GM12878 (cell line): Measurements from ENCODE around the gene MYOZ1. TPM values are rescaled to one million over a fixed set of nuclear protein-coding genes. Genes with fewer than 3 reads are reported as not detected.

Experiments
- FOXM1 ChIP-seq: IDR thresholded peaks from 2 replicates; pipeline ENCODE4 v1.6.1; 2012; ENCODE audit warnings: low read depth, mild to moderate bottlenecking, inconsistent platforms, low read length, moderate library complexity
- IKZF1 ChIP-seq: fragments of 450-650 bp; conservative IDR thresholded peaks from 2 replicates; pipeline ENCODE4 v1.6.1; 2017; ENCODE audit warnings: antibody characterized with exemption, mild to moderate bottlenecking
- IKZF2 ChIP-seq, 2 experiments: fragments of 450-650 bp; IDR thresholded peaks; 2 replicates each; pipeline ENCODE4 v1.6.1; 2017; ENCODE audit warnings: mild to moderate bottlenecking in 2 of 2, moderate library complexity in 2 of 2
- KAT2A ChIP-seq: conservative IDR thresholded peaks from 2 replicates; pipeline ENCODE4 v1.6.1; 2011; ENCODE audit warnings: low read depth, low read length; ENCODE audit not compliant: control insufficient read depth
- LARP7 ChIP-seq: fragments of 450-650 bp; IDR thresholded peaks from 2 replicates; pipeline ENCODE4 v1.6.1; 2017; ENCODE audit warnings: mild to moderate bottlenecking
- MTA3 ChIP-seq: IDR thresholded peaks from 2 replicates; pipeline ENCODE4 v1.6.1; 2012; ENCODE audit warnings: low read length, inconsistent platforms, borderline replicate concordance
- PAX5 ChIP-seq: IDR thresholded peaks from 2 replicates; pipeline ENCODE4 v1.6.1; 2011; ENCODE audit warnings: low read depth, low read length, borderline replicate concordance
- POU2F2 ChIP-seq: IDR thresholded peaks from 3 replicates; pipeline ENCODE4 v1.6.1; 2011; ENCODE audit warnings: low read depth, mild to moderate bottlenecking, low read length, borderline replicate concordance
- RELA ChIP-seq: fragments of 450-650 bp; IDR thresholded peaks from 2 replicates; pipeline ENCODE4 v1.8.0; 2014; ENCODE audit warnings: borderline replicate concordance; ENCODE audit not compliant: partially characterized antibody
- SMC3 ChIP-seq: IDR thresholded peaks from 2 replicates; pipeline ENCODE4 v1.6.1; 2011; ENCODE audit warnings: low read length, improper control_type of control experiment, borderline replicate concordance
- SUPT20H ChIP-seq: IDR thresholded peaks from 2 replicates; pipeline ENCODE4 v1.6.1; 2011; ENCODE audit warnings: low read depth, mild to moderate bottlenecking, low read length, moderate library complexity, borderline replicate concordance; ENCODE audit not compliant: control insufficient read depth
- TCF3 ChIP-seq: IDR thresholded peaks from 2 replicates; pipeline ENCODE4 v1.6.1; 2012; ENCODE audit warnings: low read depth, mild to moderate bottlenecking, low read length, borderline replicate concordance; ENCODE audit not compliant: insufficient read depth
- YY1 ChIP-seq: IDR thresholded peaks from 2 replicates; pipeline ENCODE4 v1.6.1; 2011; ENCODE audit warnings: low read depth, mild to moderate bottlenecking, low read length
- polyA plus RNA-seq, 11 experiments: library from polyadenylated mRNA; depleted of rRNA in 4 of 11; unstranded in 6 of 11; stranded (reverse) in 5 of 11; fragments of >200 nt; fragmentation: Nextera tagmentation in 4 of 11; fragmentation: Illumina TruSeq in 1 of 11; extraction: Ambion mirVana in 4 of 11; extraction: Trizol in 1 of 11; gene quantifications; 1 replicate in 1 of 11; 2 replicates in 10 of 11; pipeline versions ENCODE4 v1.2.1 to v1.2.3, GENCODE V29; 2011 to 2016; ENCODE audit warnings: inconsistent platforms in 2 of 11, missing spikeins in 2 of 11, low read depth in 1 of 11
- total RNA-seq, 4 experiments: library from RNA; depleted of rRNA in 3 of 4; stranded (reverse); fragments of >200 nt in 3 of 4; fragmentation: Illumina TruSeq in 1 of 4; extraction: Trizol in 1 of 4; gene quantifications; 2 replicates each; pipeline versions ENCODE4 v1.2.1 to v1.2.3, GENCODE V29; 2013 to 2021
- TF ChIP-seq, protein P1 (sequence below): fragments of 450-650 bp; IDR thresholded peaks from 2 replicates; pipeline ENCODE4 v1.6.1; 2018; ENCODE audit warnings: mild to moderate bottlenecking, low read depth, moderate library complexity; ENCODE audit not compliant: partially characterized antibody
- TF ChIP-seq, protein P2 (sequence below): fragments of 450-650 bp; IDR thresholded peaks from 2 replicates; pipeline ENCODE4 v1.6.1; 2017; ENCODE audit warnings: borderline replicate concordance
- TF ChIP-seq, protein P3 (sequence below): fragments of 450-650 bp; IDR thresholded peaks from 2 replicates; pipeline ENCODE4 v1.6.1; 2016; ENCODE audit warnings: mild to moderate bottlenecking, moderate library complexity, borderline replicate concordance
- TF ChIP-seq, protein P4 (sequence below): fragments of 450-650 bp; conservative IDR thresholded peaks from 2 replicates; pipeline ENCODE4 v1.6.1; 2017; ENCODE audit warnings: mild to moderate bottlenecking, moderate library complexity

Gene MYOZ1
- total and polyA plus RNA-seq, 10 of the 15 experiments (the other 5 are each of a cell fraction or from before 2014, with no cell fraction given): 0.05 to 2.0 (median 0.62) TPM

DNA sequence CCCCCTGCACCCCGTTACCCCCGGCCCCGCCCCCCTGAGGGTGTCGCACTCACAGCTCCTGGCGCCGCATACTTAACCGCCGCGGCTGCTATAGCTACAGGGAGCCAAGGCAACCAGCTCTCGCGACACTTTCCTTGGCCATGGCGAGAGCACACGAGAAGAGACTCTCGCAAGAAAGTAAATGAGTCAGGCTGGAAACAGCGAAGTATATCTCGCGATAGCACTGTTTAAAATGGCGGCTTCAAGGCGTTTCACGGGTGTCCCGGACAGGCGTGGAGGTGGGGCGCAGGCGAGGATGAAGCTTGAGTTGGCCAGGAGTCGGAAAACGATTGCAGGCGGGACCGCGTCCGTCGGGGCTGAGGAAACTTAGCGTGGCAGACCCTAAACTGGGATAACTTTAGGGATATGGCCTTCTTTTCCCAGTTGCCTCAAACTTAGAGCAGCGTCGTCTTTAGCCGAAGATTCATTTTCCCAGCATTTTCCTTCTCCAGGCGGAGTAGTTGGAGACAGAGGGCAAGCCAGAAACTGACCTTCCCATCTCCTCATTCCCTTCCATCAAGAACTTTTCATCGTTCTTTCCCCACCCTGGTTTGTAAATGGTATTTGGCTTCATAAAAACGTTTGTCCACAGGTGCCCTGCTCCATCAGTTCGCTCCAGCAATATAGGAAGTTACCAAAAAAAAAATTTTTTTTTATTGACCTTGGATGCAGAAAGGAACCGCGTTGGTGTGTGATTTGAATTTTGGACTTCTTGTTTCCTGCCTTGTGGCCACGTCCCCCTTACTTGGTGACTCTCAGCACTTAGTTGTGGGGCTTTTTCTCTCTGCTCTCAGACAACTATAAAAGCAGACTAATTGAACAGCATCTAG is 15.2 kb downstream of the MYOZ1 start (continued):
- TF ChIP-seq IKZF2 (IDR thresholded peaks at IDR 0.05) (peak in 1 of 2 experiments; percentile 39; a peak in 1 of 4 replicates), SUPT20H (no peak), FOXM1 (0 out of 2 replicates have a peak, but pooled peaks have one; percentile 34), LARP7 (peak; percentile 53; the same call in 1 of the 2 replicates), YY1 (peak; percentile 98), POU2F2 (peak; percentile 69; the same call in 2 of the 3 replicates), IKZF1 (peak; percentile 55; the same call in 1 of the 2 replicates), PAX5 (no peak; the same call in 1 of the 2 replicates), RELA (no peak), KAT2A (no peak), TCF3 (no peak), MTA3 (no peak), SMC3 (no peak)
- TF ChIP-seq, protein P1, sequence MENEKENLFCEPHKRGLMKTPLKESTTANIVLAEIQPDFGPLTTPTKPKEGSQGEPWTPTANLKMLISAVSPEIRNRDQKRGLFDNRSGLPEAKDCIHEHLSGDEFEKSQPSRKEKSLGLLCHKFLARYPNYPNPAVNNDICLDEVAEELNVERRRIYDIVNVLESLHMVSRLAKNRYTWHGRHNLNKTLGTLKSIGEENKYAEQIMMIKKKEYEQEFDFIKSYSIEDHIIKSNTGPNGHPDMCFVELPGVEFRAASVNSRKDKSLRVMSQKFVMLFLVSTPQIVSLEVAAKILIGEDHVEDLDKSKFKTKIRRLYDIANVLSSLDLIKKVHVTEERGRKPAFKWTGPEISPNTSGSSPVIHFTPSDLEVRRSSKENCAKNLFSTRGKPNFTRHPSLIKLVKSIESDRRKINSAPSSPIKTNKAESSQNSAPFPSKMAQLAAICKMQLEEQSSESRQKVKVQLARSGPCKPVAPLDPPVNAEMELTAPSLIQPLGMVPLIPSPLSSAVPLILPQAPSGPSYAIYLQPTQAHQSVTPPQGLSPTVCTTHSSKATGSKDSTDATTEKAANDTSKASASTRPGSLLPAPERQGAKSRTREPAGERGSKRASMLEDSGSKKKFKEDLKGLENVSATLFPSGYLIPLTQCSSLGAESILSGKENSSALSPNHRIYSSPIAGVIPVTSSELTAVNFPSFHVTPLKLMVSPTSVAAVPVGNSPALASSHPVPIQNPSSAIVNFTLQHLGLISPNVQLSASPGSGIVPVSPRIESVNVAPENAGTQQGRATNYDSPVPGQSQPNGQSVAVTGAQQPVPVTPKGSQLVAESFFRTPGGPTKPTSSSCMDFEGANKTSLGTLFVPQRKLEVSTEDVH: no peak
- TF ChIP-seq, protein P2, sequence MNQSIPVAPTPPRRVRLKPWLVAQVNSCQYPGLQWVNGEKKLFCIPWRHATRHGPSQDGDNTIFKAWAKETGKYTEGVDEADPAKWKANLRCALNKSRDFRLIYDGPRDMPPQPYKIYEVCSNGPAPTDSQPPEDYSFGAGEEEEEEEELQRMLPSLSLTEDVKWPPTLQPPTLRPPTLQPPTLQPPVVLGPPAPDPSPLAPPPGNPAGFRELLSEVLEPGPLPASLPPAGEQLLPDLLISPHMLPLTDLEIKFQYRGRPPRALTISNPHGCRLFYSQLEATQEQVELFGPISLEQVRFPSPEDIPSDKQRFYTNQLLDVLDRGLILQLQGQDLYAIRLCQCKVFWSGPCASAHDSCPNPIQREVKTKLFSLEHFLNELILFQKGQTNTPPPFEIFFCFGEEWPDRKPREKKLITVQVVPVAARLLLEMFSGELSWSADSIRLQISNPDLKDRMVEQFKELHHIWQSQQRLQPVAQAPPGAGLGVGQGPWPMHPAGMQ: peak; percentile 77
- TF ChIP-seq, protein P3, sequence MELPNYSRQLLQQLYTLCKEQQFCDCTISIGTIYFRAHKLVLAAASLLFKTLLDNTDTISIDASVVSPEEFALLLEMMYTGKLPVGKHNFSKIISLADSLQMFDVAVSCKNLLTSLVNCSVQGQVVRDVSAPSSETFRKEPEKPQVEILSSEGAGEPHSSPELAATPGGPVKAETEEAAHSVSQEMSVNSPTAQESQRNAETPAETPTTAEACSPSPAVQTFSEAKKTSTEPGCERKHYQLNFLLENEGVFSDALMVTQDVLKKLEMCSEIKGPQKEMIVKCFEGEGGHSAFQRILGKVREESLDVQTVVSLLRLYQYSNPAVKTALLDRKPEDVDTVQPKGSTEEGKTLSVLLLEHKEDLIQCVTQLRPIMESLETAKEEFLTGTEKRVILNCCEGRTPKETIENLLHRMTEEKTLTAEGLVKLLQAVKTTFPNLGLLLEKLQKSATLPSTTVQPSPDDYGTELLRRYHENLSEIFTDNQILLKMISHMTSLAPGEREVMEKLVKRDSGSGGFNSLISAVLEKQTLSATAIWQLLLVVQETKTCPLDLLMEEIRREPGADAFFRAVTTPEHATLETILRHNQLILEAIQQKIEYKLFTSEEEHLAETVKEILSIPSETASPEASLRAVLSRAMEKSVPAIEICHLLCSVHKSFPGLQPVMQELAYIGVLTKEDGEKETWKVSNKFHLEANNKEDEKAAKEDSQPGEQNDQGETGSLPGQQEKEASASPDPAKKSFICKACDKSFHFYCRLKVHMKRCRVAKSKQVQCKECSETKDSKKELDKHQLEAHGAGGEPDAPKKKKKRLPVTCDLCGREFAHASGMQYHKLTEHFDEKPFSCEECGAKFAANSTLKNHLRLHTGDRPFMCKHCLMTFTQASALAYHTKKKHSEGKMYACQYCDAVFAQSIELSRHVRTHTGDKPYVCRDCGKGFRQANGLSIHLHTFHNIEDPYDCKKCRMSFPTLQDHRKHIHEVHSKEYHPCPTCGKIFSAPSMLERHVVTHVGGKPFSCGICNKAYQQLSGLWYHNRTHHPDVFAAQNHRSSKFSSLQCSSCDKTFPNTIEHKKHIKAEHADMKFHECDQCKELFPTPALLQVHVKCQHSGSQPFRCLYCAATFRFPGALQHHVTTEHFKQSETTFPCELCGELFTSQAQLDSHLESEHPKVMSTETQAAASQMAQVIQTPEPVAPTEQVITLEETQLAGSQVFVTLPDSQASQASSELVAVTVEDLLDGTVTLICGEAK: peak; percentile 69; the same call in 1 of the 2 replicates
- TF ChIP-seq, protein P4, sequence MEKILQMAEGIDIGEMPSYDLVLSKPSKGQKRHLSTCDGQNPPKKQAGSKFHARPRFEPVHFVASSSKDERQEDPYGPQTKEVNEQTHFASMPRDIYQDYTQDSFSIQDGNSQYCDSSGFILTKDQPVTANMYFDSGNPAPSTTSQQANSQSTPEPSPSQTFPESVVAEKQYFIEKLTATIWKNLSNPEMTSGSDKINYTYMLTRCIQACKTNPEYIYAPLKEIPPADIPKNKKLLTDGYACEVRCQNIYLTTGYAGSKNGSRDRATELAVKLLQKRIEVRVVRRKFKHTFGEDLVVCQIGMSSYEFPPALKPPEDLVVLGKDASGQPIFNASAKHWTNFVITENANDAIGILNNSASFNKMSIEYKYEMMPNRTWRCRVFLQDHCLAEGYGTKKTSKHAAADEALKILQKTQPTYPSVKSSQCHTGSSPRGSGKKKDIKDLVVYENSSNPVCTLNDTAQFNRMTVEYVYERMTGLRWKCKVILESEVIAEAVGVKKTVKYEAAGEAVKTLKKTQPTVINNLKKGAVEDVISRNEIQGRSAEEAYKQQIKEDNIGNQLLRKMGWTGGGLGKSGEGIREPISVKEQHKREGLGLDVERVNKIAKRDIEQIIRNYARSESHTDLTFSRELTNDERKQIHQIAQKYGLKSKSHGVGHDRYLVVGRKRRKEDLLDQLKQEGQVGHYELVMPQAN: no peak
